Mucosa of descending colon (tissue), 3 donors: ENCODE measurements around the gene MTHFSD. TPM values are rescaled to one million over a fixed set of nuclear protein-coding genes. Genes with fewer than 3 reads are reported as not detected.

Experiments
- ATAC-seq: fragments of 200-7000 bp; cut with Tn5 transposase; one replicate; pipeline ENCODE4 v1.9.1; 2020; ENCODE audit warnings: mild to moderate bottlenecking, moderate library complexity
- DNase-seq, 3 donors: peaks; one replicate each; pipeline ENCODE4 v3.0.0-alpha.2; 2020
- H3K36me3 ChIP-seq: fragments of 200-600 bp; one replicate; pipeline ENCODE4 v1.8.0; 2021; ENCODE audit warnings: low read depth, mild to moderate bottlenecking
- H3K4me1 ChIP-seq: fragments of 200-600 bp; one replicate; pipeline ENCODE4 v1.8.0; 2021; ENCODE audit warnings: low read depth, mild to moderate bottlenecking
- H3K4me3 ChIP-seq: fragments of 200-600 bp; one replicate; pipeline ENCODE4 v1.8.0; 2021; ENCODE audit warnings: mild to moderate bottlenecking
- H3K9me3 ChIP-seq: fragments of 200-600 bp; one replicate; pipeline ENCODE4 v1.8.0; 2021; ENCODE audit warnings: mild to moderate bottlenecking
- CTCF ChIP-seq: fragments of 200-600 bp; IDR thresholded peaks from one replicate; pipeline ENCODE4 v1.8.0; 2022; ENCODE audit warnings: antibody characterized with exemption, mild to moderate bottlenecking
- intact Hi-C, 2 donors: fragments of 100-400 bp; cut with DNase I in 1 of 2; cut with micrococcal nuclease in 1 of 2; formaldehyde crosslinking; loops; one replicate each; pipeline versions ENCODE4 v1.11.0 to v1.11.1; 2022; cut with DNase I, micrococcal nuclease
- total RNA-seq, 3 donors: library from RNA; stranded (reverse); fragmentation: NEBNext Ultra II Directional in 2 of 3; extraction: Animal tissue kit (Norgen Biotek cat#: 25700) in 2 of 3; gene quantifications; one replicate each; pipeline versions ENCODE4 v1.2.1 to v1.2.4, GENCODE V29; 2021 to 2023
- donor health status: DM: no; HTN: no; CAD: no; lungs with moderate emphysema.
- donor health status: DM: no; HTN: no; CAD: no.
- donor health status: DM: no; HTN: yes; CAD: no.

MTHFSD gene
- total RNA-seq, 3 donors from 2014 or later = 22.6 to 30.4 (median 25.5) TPM

- DNase-seq = no peak
- intact Hi-C loops = loop anchor here in 1 of 2 donors (5.0 to 10.0 kb wide), 3 partner anchors 71 to 201 kb away; no protein-coding TSS in a partner anchor
- no peak overlapping the region for H3K4me3 ChIP-seq
- no peak for TF ChIP-seq CTCF
- ATAC-seq = no peak
- peaks cover 7% of the 10 kb centered on the region for H3K4me1 ChIP-seq
- H3K36me3 ChIP-seq = no peaks in the 10 kb centered on the region
- no peaks in the 10 kb centered on the region for H3K9me3 ChIP-seq
These were observed 48.9 kb downstream of the MTHFSD start for GRCh38 chr16:86505899-86506864.

- intact Hi-C loops = loop anchor here in 1 of 2 donors (5.0 to 10.0 kb wide), 3 partner anchors 71 to 201 kb away; no protein-coding TSS in a partner anchor
- ATAC-seq = no peak
- H3K9me3 ChIP-seq = no peaks in the 10 kb centered on the region
- no peak for TF ChIP-seq CTCF
- H3K4me3 ChIP-seq = no peak overlapping the region
- H3K36me3 ChIP-seq = no peaks in the 10 kb centered on the region
- no peak for DNase-seq
- peaks cover 7% of the 10 kb centered on the region for H3K4me1 ChIP-seq
These were observed 49.7 kb downstream of the MTHFSD start for GRCh38 chr16:86505185-86505898.

- intact Hi-C loops = loop anchor here in 1 of 2 donors (5.0 to 10.0 kb wide), 3 partner anchors 70 to 200 kb away; no protein-coding TSS in a partner anchor
- Histone ChIP-seq H3K4me1 (peaks cover 7% of the 10 kb centered on the region), H3K9me3 (no peaks in the 10 kb centered on the region), H3K36me3 (no peaks in the 10 kb centered on the region), H3K4me3 (no peak overlapping the region)
- TF ChIP-seq CTCF = no peak
- no peak for ATAC-seq
- DNase-seq = no peak
These were observed 50.5 kb downstream of the MTHFSD start for GRCh38 chr16:86504315-86505184.

- intact Hi-C loops = loop anchor here in 1 of 2 donors (10.0 kb wide), 2 partner anchors 69 to 199 kb away; no protein-coding TSS in a partner anchor
- ATAC-seq = no peak
These were observed 51.2 kb downstream of the MTHFSD start for GRCh38 chr16:86503830-86504229.

More at GRCh38 chr16:86503830-86504229, 51.2 kb downstream of the MTHFSD start:
- Histone ChIP-seq H3K9me3 (no peaks in the 10 kb centered on the region), H3K36me3 (no peaks in the 10 kb centered on the region), H3K4me3 (no peak overlapping the region), H3K4me1 (peaks cover 5% of the 10 kb centered on the region)
- DNase-seq = no peak
- TF ChIP-seq CTCF = no peak
